Trophoblast cell (in vitro differentiated cells and primary cell): Measurements from ENCODE around the gene PHYHD1.

Experiments
- DNase-seq, 2 donors: peaks; one replicate each; pipeline ENCODE4 v3.0.0-alpha.2; 2016
- H2AFZ ChIP-seq: 2 replicates; pipeline ENCODE4 v1.6.1; 2013; ENCODE audit warnings: low read length, moderate library complexity, mild to moderate bottlenecking; ENCODE audit not compliant: insufficient read depth, poor library complexity
- H2AK5ac ChIP-seq: 2 replicates; pipeline ENCODE4 v1.6.1; 2013; ENCODE audit warnings: mild to moderate bottlenecking, low read length
- H2BK120ac ChIP-seq: 2 replicates; pipeline ENCODE4 v1.6.1; 2013; ENCODE audit warnings: low read length, mild to moderate bottlenecking, moderate library complexity; ENCODE audit not compliant: insufficient read depth, poor library complexity
- H2BK12ac ChIP-seq: 2 replicates; pipeline ENCODE4 v1.6.1; 2013; ENCODE audit warnings: mild to moderate bottlenecking, low read length, moderate library complexity
- H2BK5ac ChIP-seq: 2 replicates; pipeline ENCODE4 v1.6.1; 2013; ENCODE audit warnings: low read length, low read depth, moderate library complexity, mild to moderate bottlenecking; ENCODE audit not compliant: poor library complexity
- H3K14ac ChIP-seq: 2 replicates; pipeline ENCODE4 v1.6.1; 2013; ENCODE audit warnings: mild to moderate bottlenecking, low read length
- H3K18ac ChIP-seq: 2 replicates; pipeline ENCODE4 v1.6.1; 2013; ENCODE audit warnings: mild to moderate bottlenecking, low read length
- H3K23ac ChIP-seq: 2 replicates; pipeline ENCODE4 v1.6.1; 2013; ENCODE audit warnings: low read length
- H3K27ac ChIP-seq: 2 replicates; pipeline ENCODE4 v1.5.1; 2013; ENCODE audit warnings: low read depth, mild to moderate bottlenecking, inconsistent platforms, low read length, moderate library complexity
- H3K27me3 ChIP-seq: 2 replicates; pipeline ENCODE4 v1.6.1; 2013; ENCODE audit warnings: inconsistent platforms, mild to moderate bottlenecking, low read length, moderate library complexity; ENCODE audit not compliant: insufficient read depth
- H3K36me3 ChIP-seq, 2 experiments: 1 replicate in 1 of 2; 2 replicates in 1 of 2; pipeline ENCODE4 v1.6.1; 2013; ENCODE audit warnings: low read length in 2 of 2, mild to moderate bottlenecking in 2 of 2, moderate library complexity in 1 of 2; ENCODE audit not compliant: insufficient read depth in 2 of 2, control insufficient read depth in 1 of 2
- H3K4ac ChIP-seq: 2 replicates; pipeline ENCODE4 v1.6.1; 2013; ENCODE audit warnings: low read depth, mild to moderate bottlenecking, low read length, moderate library complexity
- H3K4me1 ChIP-seq, 2 experiments: 1 replicate in 1 of 2; 2 replicates in 1 of 2; pipeline ENCODE4 v1.6.1; 2013; ENCODE audit warnings: low read length in 2 of 2, mild to moderate bottlenecking in 2 of 2, moderate library complexity in 1 of 2; ENCODE audit not compliant: insufficient read depth in 2 of 2, control insufficient read depth in 1 of 2
- H3K4me2 ChIP-seq: 2 replicates; pipeline ENCODE4 v1.6.1; 2013; ENCODE audit warnings: inconsistent platforms, mild to moderate bottlenecking, low read length, moderate library complexity
- H3K4me3 ChIP-seq: 2 replicates; pipeline ENCODE4 v1.5.1; 2013; ENCODE audit warnings: mild to moderate bottlenecking, low read depth, low read length, inconsistent platforms
- H3K79me1 ChIP-seq: one replicate; pipeline ENCODE4 v1.6.1; 2013; ENCODE audit warnings: low read length
- H3K79me2 ChIP-seq: 2 replicates; pipeline ENCODE4 v1.6.1; 2013; ENCODE audit warnings: low read length, mild to moderate bottlenecking; ENCODE audit not compliant: control insufficient read depth, insufficient read depth, poor library complexity
- H3K9ac ChIP-seq: 2 replicates; pipeline ENCODE4 v1.6.1; 2013; ENCODE audit warnings: mild to moderate bottlenecking, low read length
- H3K9me3 ChIP-seq: 2 replicates; pipeline ENCODE4 v1.6.1; 2013; ENCODE audit warnings: low read depth, mild to moderate bottlenecking, control low read depth, inconsistent platforms, low read length; ENCODE audit not compliant: insufficient read depth
- H4K12ac ChIP-seq: 2 replicates; pipeline ENCODE4 v1.6.1; 2013; ENCODE audit warnings: low read depth, mild to moderate bottlenecking, low read length, moderate library complexity
- H4K8ac ChIP-seq: 2 replicates; pipeline ENCODE4 v1.6.1; 2013; ENCODE audit warnings: low read depth, mild to moderate bottlenecking, low read length, moderate library complexity
- H4K91ac ChIP-seq: one replicate; pipeline ENCODE4 v1.6.1; 2013; ENCODE audit warnings: low read depth, mild to moderate bottlenecking, low read length, moderate library complexity
- whole genome bisulfite sequencing: extraction: QIAGEN DNeasy Blood & Tissue Kit; methylation state at CpG from one replicate; pipeline ENCODE4 v1.1.7; 2013; ENCODE audit warnings: missing lambda C conversion rate; ENCODE audit not compliant: insufficient read length, insufficient coverage; ENCODE audit errors: extremely low coverage; 5-methylcytosine and 5-hydroxymethylcytosine counted together

The PHYHD1 gene

DNA sequence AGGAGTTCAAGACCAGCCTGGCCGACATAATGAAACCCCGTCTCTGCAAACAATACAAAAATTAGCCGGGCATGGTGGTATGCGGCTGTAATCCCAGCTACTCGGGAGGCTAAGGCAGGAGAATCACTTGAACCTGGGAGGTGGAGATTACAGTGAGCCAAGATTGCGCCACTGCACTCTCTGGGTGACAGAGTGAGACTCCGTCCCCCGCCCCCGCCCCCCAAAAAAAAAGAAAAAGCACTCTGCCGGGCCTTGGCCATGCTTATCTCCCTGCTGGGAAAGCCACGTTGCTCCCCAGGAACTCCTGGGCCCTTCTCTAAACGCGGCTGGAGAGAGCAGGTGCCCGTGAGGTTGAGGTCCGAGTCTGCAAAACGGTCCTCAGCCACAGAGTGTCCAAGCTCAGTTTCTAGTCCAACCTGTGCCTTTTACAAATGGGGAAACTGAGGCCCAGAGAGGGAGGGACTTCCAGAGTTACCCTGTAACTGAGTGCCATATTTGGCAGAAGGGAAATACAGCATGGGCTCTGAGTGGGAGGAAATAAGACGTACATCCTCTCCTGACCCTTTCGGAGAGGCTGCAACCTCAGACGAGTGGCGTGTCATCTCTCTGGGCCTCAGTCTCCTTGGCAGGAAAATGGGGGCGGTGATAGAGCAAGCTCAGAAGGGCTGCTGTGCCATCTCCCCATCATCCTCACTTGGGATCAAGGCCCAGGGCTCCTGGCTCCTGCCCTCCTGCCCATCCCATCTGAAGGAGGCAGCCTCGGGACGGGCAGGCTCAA, 6.6 kb upstream of the PHYHD1 start:
- no peak overlapping the region for H2AFZ ChIP-seq
- peaks cover 27 to 35% of the 10 kb centered on the region in 2 experiments for H3K4me1 ChIP-seq
- no peak overlapping the region for H3K23ac ChIP-seq
- H3K36me3 ChIP-seq = peaks cover 62 to 70% of the 10 kb centered on the region in 2 experiments
- H2BK12ac ChIP-seq = no peak overlapping the region
- H3K9ac ChIP-seq = no peak overlapping the region
- H3K4ac ChIP-seq = no peak overlapping the region
- H3K79me2 ChIP-seq = peaks cover 6% of the 10 kb centered on the region
- H3K4me2 ChIP-seq = no peak overlapping the region
- H2BK120ac ChIP-seq = no peak overlapping the region
- no peak for DNase-seq
- H3K14ac ChIP-seq = no peak overlapping the region
- WGBS = no CpG with 5 or more reads among the region's 23 CpGs
- no peak overlapping the region for H2BK5ac ChIP-seq
- H3K9me3 ChIP-seq = peaks cover 2% of the 10 kb centered on the region
- H3K79me1 ChIP-seq = peaks cover 15% of the 10 kb centered on the region
- no peak overlapping the region for H4K8ac ChIP-seq
- no peak overlapping the region for H3K27ac ChIP-seq
- H3K27me3 ChIP-seq = no peaks in the 10 kb centered on the region
- H4K91ac ChIP-seq = no peak overlapping the region
- H3K4me3 ChIP-seq = no peak overlapping the region
- H4K12ac ChIP-seq = no peak overlapping the region
- H2AK5ac ChIP-seq = no peak overlapping the region
- no peak overlapping the region for H3K18ac ChIP-seq

DNA sequence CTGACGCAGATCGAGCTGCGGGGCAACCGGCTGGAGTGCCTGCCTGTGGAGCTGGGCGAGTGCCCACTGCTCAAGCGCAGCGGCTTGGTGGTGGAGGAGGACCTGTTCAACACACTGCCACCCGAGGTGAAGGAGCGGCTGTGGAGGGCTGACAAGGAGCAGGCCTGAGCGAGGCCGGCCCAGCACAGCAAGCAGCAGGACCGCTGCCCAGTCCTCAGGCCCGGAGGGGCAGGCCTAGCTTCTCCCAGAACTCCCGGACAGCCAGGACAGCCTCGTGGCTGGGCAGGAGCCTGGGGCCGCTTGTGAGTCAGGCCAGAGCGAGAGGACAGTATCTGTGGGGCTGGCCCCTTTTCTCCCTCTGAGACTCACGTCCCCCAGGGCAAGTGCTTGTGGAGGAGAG, 4.6 kb upstream of the PHYHD1 start:
- no peak overlapping the region for H2BK5ac ChIP-seq
- H3K9ac ChIP-seq = no peak overlapping the region
- no peak overlapping the region for H2AK5ac ChIP-seq
- H3K36me3 ChIP-seq = peaks cover 48 to 55% of the 10 kb centered on the region in 2 experiments
- peaks cover 15% of the 10 kb centered on the region for H3K79me1 ChIP-seq
- H3K79me2 ChIP-seq = peaks cover 6% of the 10 kb centered on the region
- peaks cover 20 to 30% of the 10 kb centered on the region in 2 experiments for H3K4me1 ChIP-seq
- no peak overlapping the region for H4K91ac ChIP-seq
- H4K8ac ChIP-seq = no peak overlapping the region
- peak overlapping the region; percentile 35 for H3K27ac ChIP-seq
- peaks cover 2% of the 10 kb centered on the region for H3K9me3 ChIP-seq
- H3K27me3 ChIP-seq = no peaks in the 10 kb centered on the region
- no peak overlapping the region for H4K12ac ChIP-seq
- no peak overlapping the region for H3K18ac ChIP-seq
- H3K14ac ChIP-seq = no peak overlapping the region
- no CpG with 5 or more reads among the region's 18 CpGs for WGBS
- H2AFZ ChIP-seq = no peak overlapping the region
- no peak overlapping the region for H3K23ac ChIP-seq
- DNase-seq = peak in 1 of 2 donors; percentile 9
- H3K4me3 ChIP-seq = no peak overlapping the region
- no peak overlapping the region for H3K4ac ChIP-seq
- no peak overlapping the region for H2BK12ac ChIP-seq
- no peak overlapping the region for H2BK120ac ChIP-seq
- H3K4me2 ChIP-seq = no peak overlapping the region

DNA sequence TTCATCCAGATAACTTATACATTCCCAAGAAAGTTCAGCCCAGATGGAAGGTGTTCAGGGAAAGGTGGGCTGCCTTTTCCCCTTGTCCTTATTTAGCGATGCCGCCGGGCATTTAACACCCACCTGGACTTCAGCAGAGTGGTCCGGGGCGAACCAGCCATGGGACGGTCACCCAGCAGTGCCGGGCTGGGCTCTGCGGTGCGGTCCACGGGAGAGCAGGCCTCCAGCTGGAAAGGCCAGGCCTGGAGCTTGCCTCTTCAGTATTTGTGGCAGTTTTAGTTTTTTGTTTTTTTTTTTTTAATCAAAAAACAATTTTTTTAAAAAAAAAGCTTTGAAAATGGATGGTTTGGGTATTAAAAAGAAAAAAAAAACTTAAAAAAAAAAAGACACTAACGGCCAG, 4.0 kb upstream of the PHYHD1 start:
- Histone ChIP-seq H3K79me1 (peaks cover 17% of the 10 kb centered on the region), H3K4me1 (peaks cover 18 to 28% of the 10 kb centered on the region in 2 experiments), H3K9ac (no peak overlapping the region), H4K8ac (no peak overlapping the region), H2BK5ac (no peak overlapping the region), H4K91ac (no peak overlapping the region), H3K4me2 (no peak overlapping the region), H2BK120ac (no peak overlapping the region), H3K9me3 (peaks cover 2% of the 10 kb centered on the region), H3K4me3 (no peak overlapping the region), H4K12ac (no peak overlapping the region), H3K79me2 (peaks cover 6% of the 10 kb centered on the region), H3K36me3 (peaks cover 48 to 55% of the 10 kb centered on the region in 2 experiments), H2BK12ac (no peak overlapping the region), H3K14ac (no peak overlapping the region), H3K18ac (no peak overlapping the region), H3K27ac (peak overlapping the region; percentile 35), H3K23ac (no peak overlapping the region), H3K27me3 (no peaks in the 10 kb centered on the region), H3K4ac (no peak overlapping the region), H2AFZ (no peak overlapping the region), H2AK5ac (no peak overlapping the region)
- WGBS = no CpG with 5 or more reads among the region's 11 CpGs
- no peak for DNase-seq

DNA sequence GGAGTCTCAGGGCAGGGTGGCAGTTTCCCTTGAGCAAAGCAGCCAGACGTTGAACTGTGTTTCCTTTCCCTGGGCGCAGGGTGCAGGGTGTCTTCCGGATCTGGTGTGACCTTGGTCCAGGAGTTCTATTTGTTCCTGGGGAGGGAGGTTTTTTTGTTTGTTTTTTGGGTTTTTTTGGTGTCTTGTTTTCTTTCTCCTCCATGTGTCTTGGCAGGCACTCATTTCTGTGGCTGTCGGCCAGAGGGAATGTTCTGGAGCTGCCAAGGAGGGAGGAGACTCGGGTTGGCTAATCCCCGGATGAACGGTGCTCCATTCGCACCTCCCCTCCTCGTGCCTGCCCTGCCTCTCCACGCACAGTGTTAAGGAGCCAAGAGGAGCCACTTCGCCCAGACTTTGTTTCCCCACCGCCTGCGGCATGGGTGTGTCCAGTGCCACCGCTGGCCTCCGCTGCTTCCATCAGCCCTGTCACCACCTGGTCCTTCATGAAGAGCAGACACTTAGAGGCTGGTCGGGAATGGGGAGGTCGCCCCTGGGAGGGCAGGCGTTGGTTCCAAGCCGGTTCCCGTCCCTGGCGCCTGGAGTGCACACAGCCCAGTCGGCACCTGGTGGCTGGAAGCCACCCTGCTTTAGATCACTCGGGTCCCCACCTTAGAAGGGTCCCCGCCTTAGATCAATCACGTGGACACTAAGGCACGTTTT, 3.5 kb upstream of the PHYHD1 start:
- Histone ChIP-seq H3K27me3 (no peaks in the 10 kb centered on the region), H3K23ac (no peak overlapping the region), H3K79me2 (peaks cover 4% of the 10 kb centered on the region), H3K9me3 (peaks cover 2% of the 10 kb centered on the region), H3K79me1 (peaks cover 16% of the 10 kb centered on the region), H3K9ac (no peak overlapping the region), H3K4me2 (no peak overlapping the region), H2BK120ac (no peak overlapping the region), H3K36me3 (peaks cover 48 to 52% of the 10 kb centered on the region in 2 experiments), H3K18ac (no peak overlapping the region), H3K14ac (no peak overlapping the region), H3K4me3 (no peak overlapping the region), H3K4me1 (peaks cover 14 to 23% of the 10 kb centered on the region in 2 experiments), H4K91ac (no peak overlapping the region), H4K8ac (no peak overlapping the region), H4K12ac (no peak overlapping the region), H2AK5ac (no peak overlapping the region), H3K4ac (no peak overlapping the region), H2AFZ (no peak overlapping the region), H2BK5ac (no peak overlapping the region), H3K27ac (no peak overlapping the region), H2BK12ac (no peak overlapping the region)
- WGBS = no CpG with 5 or more reads among the region's 26 CpGs
- no peak for DNase-seq
